GM23338 (cell line): ENCODE measurements around the gene GTF3C6.

Experiments
- EZH2 ChIP-seq: fragments of 200-600 bp; sonication (generic); IDR thresholded peaks from one replicate; pipeline ENCODE4 v1.8.0; 2017; ENCODE audit warnings: antibody characterized with exemption, mild to moderate bottlenecking, low read depth; ENCODE audit not compliant: unreplicated experiment
- EZH2phosphoT487 ChIP-seq: fragments of 200-600 bp; sonication (generic); IDR thresholded peaks from one replicate; pipeline ENCODE4 v1.8.1; 2018; ENCODE audit warnings: antibody characterized with exemption; ENCODE audit not compliant: unreplicated experiment
- TF ChIP-seq, protein P1 (sequence below), 2 experiments: fragments of 200-600 bp in 1 of 2; sonication (generic) in 1 of 2; conservative IDR thresholded peaks; 2 replicates each; pipeline versions ENCODE4 v1.5.1 to v1.6.1; 2016 to 2017; ENCODE audit warnings: antibody characterized with exemption in 2 of 2, low read depth in 2 of 2, mild to moderate bottlenecking in 2 of 2, moderate library complexity in 1 of 2
- TF ChIP-seq, protein P2 (sequence below): IDR thresholded peaks from one replicate; pipeline ENCODE4 v1.6.1; 2018; ENCODE audit warnings: antibody characterized with exemption; ENCODE audit not compliant: unreplicated experiment

DNA sequence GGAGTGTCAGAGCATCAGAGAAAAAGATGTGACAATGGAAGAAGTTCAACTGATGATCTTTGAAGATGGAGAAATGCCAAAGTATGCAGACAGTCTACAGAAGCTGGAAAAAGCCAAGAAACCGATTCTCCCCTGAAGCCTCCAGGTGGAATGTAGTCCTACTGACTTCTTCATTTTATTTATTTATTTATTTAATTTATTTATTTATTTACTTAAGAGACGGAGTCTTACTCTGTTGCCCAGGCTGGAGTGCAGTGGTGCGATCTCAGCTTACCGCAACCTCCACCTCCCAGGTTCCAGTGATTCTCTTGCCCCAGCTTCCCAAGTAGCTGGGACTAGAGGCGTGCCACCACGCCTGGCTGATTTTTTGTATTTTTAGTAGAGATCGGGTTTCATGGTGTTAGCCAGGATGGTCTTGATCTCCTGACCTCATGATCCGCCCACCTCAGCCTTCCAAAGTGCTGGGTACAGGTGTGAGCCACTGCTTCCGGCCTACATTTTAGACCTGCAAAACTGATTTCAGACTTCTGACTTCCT is 21.1 kb downstream of the GTF3C6 start:
- no peak for TF ChIP-seq EZH2
- TF ChIP-seq, protein P1, sequence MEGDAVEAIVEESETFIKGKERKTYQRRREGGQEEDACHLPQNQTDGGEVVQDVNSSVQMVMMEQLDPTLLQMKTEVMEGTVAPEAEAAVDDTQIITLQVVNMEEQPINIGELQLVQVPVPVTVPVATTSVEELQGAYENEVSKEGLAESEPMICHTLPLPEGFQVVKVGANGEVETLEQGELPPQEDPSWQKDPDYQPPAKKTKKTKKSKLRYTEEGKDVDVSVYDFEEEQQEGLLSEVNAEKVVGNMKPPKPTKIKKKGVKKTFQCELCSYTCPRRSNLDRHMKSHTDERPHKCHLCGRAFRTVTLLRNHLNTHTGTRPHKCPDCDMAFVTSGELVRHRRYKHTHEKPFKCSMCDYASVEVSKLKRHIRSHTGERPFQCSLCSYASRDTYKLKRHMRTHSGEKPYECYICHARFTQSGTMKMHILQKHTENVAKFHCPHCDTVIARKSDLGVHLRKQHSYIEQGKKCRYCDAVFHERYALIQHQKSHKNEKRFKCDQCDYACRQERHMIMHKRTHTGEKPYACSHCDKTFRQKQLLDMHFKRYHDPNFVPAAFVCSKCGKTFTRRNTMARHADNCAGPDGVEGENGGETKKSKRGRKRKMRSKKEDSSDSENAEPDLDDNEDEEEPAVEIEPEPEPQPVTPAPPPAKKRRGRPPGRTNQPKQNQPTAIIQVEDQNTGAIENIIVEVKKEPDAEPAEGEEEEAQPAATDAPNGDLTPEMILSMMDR (conservative IDR thresholded peaks at IDR 0.05; ENCODE audit: low read depth in 2 of 2), result no peak
- TF ChIP-seq, protein P2, sequence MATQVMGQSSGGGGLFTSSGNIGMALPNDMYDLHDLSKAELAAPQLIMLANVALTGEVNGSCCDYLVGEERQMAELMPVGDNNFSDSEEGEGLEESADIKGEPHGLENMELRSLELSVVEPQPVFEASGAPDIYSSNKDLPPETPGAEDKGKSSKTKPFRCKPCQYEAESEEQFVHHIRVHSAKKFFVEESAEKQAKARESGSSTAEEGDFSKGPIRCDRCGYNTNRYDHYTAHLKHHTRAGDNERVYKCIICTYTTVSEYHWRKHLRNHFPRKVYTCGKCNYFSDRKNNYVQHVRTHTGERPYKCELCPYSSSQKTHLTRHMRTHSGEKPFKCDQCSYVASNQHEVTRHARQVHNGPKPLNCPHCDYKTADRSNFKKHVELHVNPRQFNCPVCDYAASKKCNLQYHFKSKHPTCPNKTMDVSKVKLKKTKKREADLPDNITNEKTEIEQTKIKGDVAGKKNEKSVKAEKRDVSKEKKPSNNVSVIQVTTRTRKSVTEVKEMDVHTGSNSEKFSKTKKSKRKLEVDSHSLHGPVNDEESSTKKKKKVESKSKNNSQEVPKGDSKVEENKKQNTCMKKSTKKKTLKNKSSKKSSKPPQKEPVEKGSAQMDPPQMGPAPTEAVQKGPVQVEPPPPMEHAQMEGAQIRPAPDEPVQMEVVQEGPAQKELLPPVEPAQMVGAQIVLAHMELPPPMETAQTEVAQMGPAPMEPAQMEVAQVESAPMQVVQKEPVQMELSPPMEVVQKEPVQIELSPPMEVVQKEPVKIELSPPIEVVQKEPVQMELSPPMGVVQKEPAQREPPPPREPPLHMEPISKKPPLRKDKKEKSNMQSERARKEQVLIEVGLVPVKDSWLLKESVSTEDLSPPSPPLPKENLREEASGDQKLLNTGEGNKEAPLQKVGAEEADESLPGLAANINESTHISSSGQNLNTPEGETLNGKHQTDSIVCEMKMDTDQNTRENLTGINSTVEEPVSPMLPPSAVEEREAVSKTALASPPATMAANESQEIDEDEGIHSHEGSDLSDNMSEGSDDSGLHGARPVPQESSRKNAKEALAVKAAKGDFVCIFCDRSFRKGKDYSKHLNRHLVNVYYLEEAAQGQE, result no peak
- TF ChIP-seq EZH2phosphoT487, result no peak
